Measurements from ENCODE around the gene FAAP100.

DNA sequence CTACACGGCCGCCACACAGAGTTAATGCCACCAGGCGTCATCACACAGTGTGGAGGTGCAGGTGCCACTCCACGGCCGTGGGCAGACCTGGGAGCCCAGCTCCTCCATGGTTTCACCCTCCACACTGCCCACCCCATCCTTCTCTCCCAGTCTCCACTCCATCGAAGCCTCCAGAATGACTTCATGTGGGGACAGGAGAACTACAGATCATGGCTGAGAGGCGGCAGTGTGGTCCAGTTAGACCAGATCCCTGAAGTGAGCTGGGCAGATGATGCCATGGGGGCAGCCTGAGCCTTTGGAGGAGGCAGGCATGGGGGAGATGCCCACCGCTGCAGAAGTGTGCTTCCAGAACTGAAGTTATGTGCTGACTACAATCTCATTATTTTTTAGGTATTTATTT lies 38.0 kb upstream of the FAAP100 start:
- TF ChIP-seq, protein P1, sequence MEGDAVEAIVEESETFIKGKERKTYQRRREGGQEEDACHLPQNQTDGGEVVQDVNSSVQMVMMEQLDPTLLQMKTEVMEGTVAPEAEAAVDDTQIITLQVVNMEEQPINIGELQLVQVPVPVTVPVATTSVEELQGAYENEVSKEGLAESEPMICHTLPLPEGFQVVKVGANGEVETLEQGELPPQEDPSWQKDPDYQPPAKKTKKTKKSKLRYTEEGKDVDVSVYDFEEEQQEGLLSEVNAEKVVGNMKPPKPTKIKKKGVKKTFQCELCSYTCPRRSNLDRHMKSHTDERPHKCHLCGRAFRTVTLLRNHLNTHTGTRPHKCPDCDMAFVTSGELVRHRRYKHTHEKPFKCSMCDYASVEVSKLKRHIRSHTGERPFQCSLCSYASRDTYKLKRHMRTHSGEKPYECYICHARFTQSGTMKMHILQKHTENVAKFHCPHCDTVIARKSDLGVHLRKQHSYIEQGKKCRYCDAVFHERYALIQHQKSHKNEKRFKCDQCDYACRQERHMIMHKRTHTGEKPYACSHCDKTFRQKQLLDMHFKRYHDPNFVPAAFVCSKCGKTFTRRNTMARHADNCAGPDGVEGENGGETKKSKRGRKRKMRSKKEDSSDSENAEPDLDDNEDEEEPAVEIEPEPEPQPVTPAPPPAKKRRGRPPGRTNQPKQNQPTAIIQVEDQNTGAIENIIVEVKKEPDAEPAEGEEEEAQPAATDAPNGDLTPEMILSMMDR (IDR thresholded peaks at IDR 0.05): no peak
- TF ChIP-seq EZH2 (IDR thresholded peaks at IDR 0.05; ENCODE audit: borderline replicate concordance, insufficient read depth, low read depth, low read length, poor library complexity, severe bottlenecking): no peak

All from B cell (primary cell).